Cerebellar cortex (tissue), 1 donor: ENCODE data around the gene LGALS16.
"Not testable (repeated sequence)": the region's sequence is repeated elsewhere in the genome, so short reads cannot be mapped to it uniquely, and the experiment has no call there.

Experiments
- DNase-seq: peaks from one replicate; pipeline ENCODE4 v3.0.0-alpha.2; 2015; ENCODE audit warnings: low spot score

LGALS16 gene

GRCh38 chr19:39677961-39678889, 22.5 kb downstream of the LGALS16 start:
- DNase-seq, result no peak

GRCh38 chr19:39679056-39679790, 23.5 kb downstream of the LGALS16 start:
- no peak for DNase-seq

GRCh38 chr19:39679791-39680168, 24.1 kb downstream of the LGALS16 start:
- DNase-seq, result no peak

- no peak for DNase-seq
Measured at GRCh38 chr19:39680593-39680992, 24.9 kb downstream of the LGALS16 start.

GRCh38 chr19:39681416-39681815, 25.7 kb downstream of the LGALS16 start:
- no peak for DNase-seq

- DNase-seq, result no peak
Measured at GRCh38 chr19:39684267-39684666, 28.6 kb downstream of the LGALS16 start.

- DNase-seq, result no peak
Measured at GRCh38 chr19:39686739-39687138, 31.0 kb downstream of the LGALS16 start.

GRCh38 chr19:39688637-39689036, 32.9 kb downstream of the LGALS16 start:
- not testable (repeated sequence) for DNase-seq

GRCh38 chr19:39692166-39692565, 36.5 kb downstream of the LGALS16 start:
- no peak for DNase-seq

GRCh38 chr19:39692822-39693221, 37.1 kb downstream of the LGALS16 start:
- DNase-seq, result no peak

- no peak for DNase-seq
Measured at GRCh38 chr19:39695759-39696158, 40.0 kb downstream of the LGALS16 start.

- no peak for DNase-seq
Measured at GRCh38 chr19:39696387-39696786, 40.7 kb downstream of the LGALS16 start.

- DNase-seq, result no peak
Measured at GRCh38 chr19:39698535-39698934, 42.8 kb downstream of the LGALS16 start.

GRCh38 chr19:39701291-39701690, 45.6 kb downstream of the LGALS16 start:
- no peak for DNase-seq

- no peak for DNase-seq
Measured at GRCh38 chr19:39704181-39705044, 48.7 kb downstream of the LGALS16 start, which contains the start of gene LGALS14. TSS of gene LGALS14 (plus strand) at chr19:39704481. CDS start at chr19:39704529, 48 bp downstream.

GRCh38 chr19:39705578-39706188, 50.0 kb downstream of the LGALS16 start:
- no peak for DNase-seq

GRCh38 chr19:39708594-39708993, 52.9 kb downstream of the LGALS16 start:
- DNase-seq, result no peak

- DNase-seq, result no peak
Measured at GRCh38 chr19:39709026-39709872, 53.5 kb downstream of the LGALS16 start.
